Sciatic nerve (tissue), 1 donor: ENCODE measurements around the gene OR52N4. TPM values are rescaled to one million over a fixed set of nuclear protein-coding genes. Genes with fewer than 3 reads are reported as not detected.

ENCODE experiments used
- total RNA-seq: library from RNA; stranded (reverse); fragmentation: NEBNext Ultra II Directional; extraction: Animal tissue kit (Norgen Biotek cat#: 25700); gene quantifications from one replicate; pipeline ENCODE4 v1.2.1, GENCODE V29; 2021
- donor health status: DM: no; HTN: no; CAD: no.

Gene OR52N4
- total RNA-seq, 1 donor from 2014 or later = 0.85 TPM

Other genes with a start within 250 kb of the OR52N4 start
- gene UBQLN3, start 244.3 kb upstream of the OR52N4 start, total RNA-seq = 1.1 TPM
- gene UBQLNL, start 237.5 kb upstream of the OR52N4 start, total RNA-seq = 1.5 TPM
- gene OR52H1, start 205.7 kb upstream of the OR52N4 start, total RNA-seq = 0.89 TPM
- gene OR52B6, start 173.4 kb upstream of the OR52N4 start, total RNA-seq = not detected
- gene TRIM6, start 157.6 kb upstream of the OR52N4 start, total RNA-seq = 3.3 TPM
- gene TRIM34, start 129.2 kb upstream of the OR52N4 start, total RNA-seq = 7.2 TPM
- 28.4 TPM for gene TRIM5, start 69.2 kb upstream of the OR52N4 start, total RNA-seq
- gene TRIM22, start 64.5 kb upstream of the OR52N4 start, total RNA-seq = 86.7 TPM
- gene OR56B1, start 17.8 kb upstream of the OR52N4 start, total RNA-seq = 0.40 TPM
- not detected for gene OR52N5, start 29.1 kb downstream of the OR52N4 start, total RNA-seq
- 0.13 TPM for gene OR52N1, start 37.0 kb downstream of the OR52N4 start, total RNA-seq
- gene OR52N2, start 54.7 kb downstream of the OR52N4 start, total RNA-seq = not detected
- not detected for gene OR52E6, start 87.7 kb downstream of the OR52N4 start, total RNA-seq
- not detected for gene OR52E8, start 103.4 kb downstream of the OR52N4 start, total RNA-seq
- gene OR52E4, start 126.4 kb downstream of the OR52N4 start, total RNA-seq = not detected
- not detected for gene OR52E5, start 139.0 kb downstream of the OR52N4 start, total RNA-seq
- gene OR56A3, start 188.0 kb downstream of the OR52N4 start, total RNA-seq = not detected
- gene OR56A5, start 214.3 kb downstream of the OR52N4 start, total RNA-seq = not detected
- not detected for gene OR52L1, start 232.7 kb downstream of the OR52N4 start, total RNA-seq